ENCODE results near the gene SDE2. TPM values are rescaled to one million over a fixed set of nuclear protein-coding genes. Genes with fewer than 3 reads are reported as not detected.
"Not testable (repeated sequence)": the region's sequence is repeated elsewhere in the genome, so short reads cannot be mapped to it uniquely, and the experiment has no call there.

The SDE2 gene
- total RNA-seq, 1 donor from 2014 or later = 8.0 TPM

DNA sequence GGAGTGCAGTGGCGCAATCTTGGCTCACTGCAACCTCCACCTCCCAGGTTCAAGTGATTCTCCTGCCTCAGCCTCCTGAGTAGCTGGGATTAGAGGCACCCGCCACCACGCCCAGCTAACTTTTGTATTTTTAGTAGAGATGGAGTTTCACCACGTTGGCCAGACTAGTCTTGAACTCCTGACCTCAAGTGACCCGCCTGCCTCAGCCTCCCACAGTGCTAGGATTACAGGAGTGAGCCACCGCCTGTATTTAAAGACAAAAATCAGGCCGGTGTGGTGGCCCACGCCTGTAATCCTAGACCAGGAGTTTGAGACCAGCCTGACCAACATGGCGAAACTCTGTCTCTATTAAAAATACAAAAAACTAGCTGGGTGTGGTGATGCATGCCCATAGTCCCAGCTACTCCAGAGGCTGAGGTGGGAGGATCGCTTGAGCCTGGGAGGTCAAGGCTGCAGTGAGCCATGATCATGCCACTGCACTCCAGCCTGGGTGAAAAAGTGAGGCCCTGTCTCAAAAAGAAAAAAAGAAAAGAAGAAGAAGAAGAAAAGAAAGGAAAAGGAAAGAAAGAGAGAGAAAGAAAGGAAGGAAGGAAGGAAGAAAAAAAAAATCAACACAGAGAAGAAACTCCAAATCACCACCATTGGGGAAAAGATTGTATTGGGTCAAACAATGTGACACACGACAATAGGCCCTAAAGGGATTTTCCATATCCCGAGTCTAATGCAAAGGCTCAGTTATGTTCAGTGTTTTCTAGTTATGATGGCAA is 8.2 kb upstream of the SDE2 start:
- ATAC-seq; DNase-seq (ENCODE audit: low spot score): not testable (repeated sequence)

DNA sequence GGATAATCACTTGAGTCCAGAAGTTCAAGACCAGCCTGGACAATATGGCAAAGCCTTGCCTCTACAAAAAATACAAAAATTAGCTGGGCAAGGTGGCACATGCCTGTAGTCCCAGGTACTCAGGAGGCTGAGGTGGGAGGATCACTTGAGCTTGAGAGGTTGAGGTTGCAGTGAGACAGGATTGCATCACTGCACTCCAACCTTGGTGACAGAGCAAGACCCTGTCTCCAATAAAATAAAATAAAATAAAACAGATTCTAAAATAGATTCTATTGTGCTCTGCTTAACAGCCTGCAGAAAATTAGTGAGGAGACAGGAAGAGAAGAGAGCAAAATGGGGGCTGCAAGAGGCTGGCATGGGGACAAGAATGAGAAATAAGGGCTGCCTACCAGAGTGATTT is 7.5 kb upstream of the SDE2 start:
- ATAC-seq (no peak), DNase-seq (ENCODE audit: low spot score) (no peak)

DNA sequence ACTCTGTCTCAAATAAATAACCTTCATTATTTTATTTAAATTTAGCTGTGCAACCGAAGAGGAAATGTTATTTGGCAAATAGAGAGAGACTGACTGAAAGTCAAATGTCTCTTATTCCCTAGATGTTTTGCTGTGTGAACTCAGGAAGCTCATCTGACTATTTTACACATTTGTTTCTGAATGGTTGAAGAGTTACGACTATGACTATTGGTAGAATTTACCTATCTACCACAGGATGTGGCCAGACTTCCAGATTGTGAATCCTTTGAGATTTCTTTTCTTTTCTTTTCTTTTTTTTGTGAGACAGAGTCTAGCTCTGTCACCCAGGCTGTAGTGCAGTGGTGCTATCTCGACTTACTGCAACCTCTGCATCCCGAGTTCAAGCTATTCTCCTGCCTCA is 5.3 kb upstream of the SDE2 start:
- DNase-seq (ENCODE audit: low spot score) = no peak
- ATAC-seq = no peak

DNA sequence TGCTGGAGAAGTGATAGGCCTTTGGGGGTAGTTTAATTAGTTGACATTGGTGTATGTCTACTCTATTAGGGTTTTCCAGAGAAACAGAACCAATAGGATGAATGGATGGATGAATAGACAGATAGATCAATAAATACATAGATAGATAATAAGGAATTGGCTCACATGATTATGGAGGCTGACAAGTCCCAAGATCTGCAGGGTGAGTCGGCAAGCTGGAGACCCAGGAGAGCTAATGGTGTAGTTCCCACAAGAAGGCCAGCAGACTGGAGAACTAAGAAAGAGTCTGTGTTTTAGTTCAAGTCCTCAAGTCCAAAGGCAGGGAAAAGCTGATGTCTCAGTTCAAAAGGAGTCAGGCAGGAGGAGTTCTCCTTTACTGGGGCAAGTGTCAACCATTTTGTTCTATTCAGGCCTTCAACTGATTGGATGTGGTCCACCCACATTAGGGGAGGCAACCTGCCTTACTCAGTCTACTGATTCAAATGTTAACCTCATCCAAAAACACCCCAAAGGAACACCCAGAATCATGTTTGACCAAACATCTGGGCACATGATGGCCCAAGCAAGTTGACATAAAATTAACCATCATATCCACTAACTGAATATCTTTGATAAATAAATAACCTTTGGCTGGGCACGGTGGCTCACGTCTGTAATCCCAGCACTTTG is 4.5 kb upstream of the SDE2 start:
- ATAC-seq (no peak), DNase-seq (ENCODE audit: low spot score) (no peak)

DNA sequence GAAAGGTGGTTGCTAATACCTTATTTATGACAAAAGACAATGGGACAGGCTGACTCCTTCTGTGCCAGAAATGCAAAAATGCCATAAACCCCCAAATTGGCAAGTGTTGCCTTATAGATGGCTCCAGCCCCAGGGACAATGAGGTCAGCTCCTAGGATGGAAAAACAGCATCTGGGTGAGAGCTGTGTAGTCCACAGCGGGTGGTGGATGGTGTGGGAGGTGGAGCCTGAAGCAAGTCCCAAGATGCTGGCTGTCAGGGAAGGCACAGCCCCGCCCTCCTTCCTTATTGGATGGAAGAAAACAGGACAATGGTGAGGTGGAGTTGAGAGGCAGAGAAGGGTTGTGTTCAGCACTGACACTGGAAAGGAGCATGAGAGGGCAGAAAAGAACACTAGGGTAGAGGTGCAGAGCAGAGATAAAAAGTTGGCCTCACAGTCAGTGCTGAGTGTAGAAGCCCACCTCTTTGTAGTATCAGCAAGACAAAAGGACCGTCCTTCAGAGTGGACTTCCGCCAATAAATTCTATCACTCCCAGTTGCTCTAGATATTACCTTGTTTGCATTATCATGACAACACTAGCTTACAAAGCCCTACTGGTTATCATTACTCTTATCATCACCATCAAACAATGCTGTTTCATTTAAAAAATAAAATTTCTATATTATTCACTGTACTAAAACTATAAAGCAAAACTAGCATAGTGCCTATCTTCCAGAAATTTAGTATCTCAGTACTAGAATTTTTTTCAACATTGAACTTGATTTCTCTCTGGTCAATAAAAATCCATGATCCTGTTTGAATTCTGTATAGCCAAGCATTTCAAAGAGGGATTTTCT is 3.7 kb upstream of the SDE2 start:
- no peak for DNase-seq (ENCODE audit: low spot score)
- ATAC-seq = no peak

DNA sequence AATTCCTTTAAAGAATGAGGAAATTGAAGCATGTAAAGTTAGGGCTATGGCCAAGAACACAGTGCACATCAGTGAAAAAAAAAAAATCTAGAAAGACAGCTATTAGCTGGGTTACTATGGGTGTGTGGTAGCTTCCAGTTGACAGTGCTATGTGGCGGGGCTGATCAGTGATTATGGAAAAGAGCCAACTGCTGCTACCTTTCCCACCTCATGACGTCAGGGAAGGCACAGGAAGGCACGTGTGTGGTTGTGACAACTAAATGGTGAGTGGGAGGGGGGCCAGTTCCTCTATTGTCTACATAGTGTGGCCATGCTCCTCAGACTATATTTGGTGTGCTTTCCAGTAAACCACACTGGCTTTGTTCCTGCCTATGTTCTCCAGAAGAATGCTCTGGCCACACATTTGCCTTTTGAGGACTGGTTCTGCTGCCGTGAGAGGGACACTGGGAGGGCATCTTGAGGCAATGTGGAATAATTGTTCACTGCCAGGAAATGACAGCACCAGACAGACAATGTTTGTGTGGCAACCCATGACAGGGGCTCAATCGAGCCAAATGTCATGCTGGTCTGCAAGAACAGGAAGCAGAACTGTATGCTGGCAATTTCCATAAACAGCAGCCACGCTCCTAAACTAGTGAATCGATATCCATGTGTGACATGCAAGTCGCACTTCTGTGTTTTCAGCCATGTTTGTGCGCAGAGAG is 3.0 kb upstream of the SDE2 start:
- DNase-seq (ENCODE audit: low spot score) = peak; percentile 57
- ATAC-seq = no peak

DNA sequence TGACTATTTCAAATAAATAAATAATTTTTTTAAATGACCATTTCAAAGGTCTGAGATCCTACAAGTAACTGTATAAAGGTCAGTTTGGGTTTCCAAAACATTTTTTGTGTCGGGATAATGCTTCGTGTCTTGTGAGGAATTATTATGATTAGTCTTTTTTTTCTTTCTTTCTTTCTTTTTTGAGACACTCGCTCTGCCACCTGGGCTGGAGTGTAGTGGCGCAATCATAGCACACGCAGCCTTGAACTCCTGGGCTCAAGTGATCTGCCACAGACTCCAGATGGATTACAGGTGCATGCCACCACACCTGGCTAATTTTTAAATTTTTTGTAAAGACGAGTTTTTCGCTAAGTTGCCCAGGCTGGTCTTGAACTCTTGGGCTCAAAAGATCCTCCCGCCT is 1.9 kb upstream of the SDE2 start:
- ATAC-seq (no peak), DNase-seq (ENCODE audit: low spot score) (no peak)

DNA sequence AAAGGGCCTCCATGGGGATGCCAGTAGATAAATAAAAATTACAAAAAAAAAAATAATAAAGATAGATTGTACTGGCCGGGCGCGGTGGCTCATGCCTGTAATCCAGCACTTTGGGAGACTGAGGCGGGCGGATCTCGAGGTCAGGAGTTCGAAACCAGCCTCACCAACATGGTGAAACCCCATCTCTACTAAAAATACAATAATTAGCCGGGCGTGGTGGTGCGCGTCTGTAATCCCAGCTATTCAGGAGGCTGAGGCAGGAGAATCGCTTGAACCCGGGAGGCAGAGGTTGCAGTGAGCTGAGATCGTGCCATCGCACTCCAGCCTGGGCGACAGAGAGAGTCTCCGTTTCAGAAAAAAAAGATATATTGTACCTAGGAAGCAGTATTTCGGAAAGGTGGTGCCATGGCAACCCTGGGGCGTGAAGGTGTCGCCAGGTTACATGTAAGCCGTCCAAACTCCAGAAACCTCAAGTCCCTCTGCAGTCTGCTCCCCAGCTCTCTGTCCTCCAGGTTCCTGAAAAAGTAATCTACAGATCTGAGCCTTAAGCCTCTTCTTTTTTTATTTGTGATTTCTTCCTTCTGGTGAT is 1.4 kb upstream of the SDE2 start:
- DNase-seq (ENCODE audit: low spot score); ATAC-seq: not testable (repeated sequence)

DNA sequence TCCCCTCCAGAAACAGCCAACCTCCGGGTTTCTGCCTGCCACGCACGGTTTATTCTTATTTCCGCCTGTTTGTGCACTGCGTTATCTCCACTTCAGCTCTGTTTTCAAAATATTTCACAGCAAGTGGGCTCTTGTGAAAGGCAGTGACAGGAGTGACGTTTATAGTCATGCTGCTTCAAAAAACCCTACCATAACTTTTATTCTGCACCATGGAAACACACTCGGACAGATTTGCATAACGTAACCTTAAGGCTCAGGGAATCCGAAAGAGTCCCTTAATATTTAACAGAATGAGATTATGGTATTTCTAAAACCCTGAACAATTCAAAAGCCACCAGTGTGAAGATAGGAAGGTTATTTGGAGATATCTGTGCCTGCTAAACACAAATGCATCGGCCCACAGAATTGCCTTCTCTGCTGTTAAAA is 782 bp upstream of the SDE2 start:
- ATAC-seq = no peak
- no peak for DNase-seq (ENCODE audit: low spot score)

DNA sequence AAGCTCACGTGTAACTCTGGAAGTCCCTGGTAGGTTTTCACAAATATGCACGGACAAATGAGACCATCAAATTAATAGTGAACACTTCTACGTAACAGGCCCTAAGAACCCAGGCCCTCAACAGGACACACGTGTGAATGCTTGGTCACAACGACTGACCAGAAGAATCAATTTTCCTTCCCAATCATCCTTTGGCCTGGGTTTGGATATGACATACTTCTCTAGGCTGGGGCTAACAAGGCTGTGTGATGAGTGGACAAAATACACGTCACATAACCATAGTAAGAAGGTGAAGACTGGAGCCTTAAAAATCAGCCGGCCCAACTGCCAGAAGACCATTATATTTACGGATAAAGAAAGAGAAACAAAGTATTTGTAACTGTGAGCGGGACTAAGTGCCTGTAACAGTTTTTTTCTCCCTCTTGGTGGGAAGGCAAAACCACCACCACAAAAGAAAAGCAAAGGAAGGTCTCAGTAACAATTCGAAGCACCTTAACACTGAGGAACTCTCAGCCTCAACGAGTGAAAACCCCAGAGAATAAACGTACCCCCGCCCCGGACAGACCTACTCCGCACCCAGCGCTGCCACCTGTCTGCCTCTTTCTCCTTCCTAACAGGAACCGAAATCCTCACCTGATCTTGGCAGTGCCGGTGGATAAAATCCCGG is 450 bp downstream of the SDE2 start:
- no peak for DNase-seq (ENCODE audit: low spot score)

DNA sequence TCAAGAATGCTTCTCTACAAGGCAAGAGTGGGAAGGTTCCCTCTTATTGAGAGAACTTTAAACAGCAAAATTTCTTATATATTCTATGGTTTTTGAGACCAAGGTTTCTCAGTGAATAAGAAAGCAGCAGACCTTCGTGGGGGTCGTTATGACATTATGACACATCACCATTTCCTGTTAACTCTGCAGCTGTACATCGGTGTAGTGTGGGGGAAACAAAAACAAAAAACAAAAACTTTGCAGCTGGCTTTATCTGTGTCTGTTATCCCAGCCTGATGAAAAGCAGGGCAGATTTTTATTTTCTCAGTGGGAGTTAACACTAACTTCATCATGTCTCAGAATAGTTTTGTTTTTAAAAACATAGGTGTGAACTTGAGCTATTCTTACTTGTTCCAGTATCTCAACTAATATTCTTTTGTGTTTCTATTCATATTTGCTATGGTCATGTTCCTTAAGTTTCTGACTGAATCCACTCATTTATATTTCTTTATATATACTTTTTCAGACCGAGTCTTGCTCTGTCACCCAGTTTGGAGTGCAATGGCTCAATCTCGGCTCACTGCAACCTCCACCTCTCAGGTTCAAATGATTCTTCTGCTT is 2.1 kb downstream of the SDE2 start:
- no peak for ATAC-seq

More for the DNA sequence above, 450 bp downstream of the SDE2 start:
- peak; percentile 35 for ATAC-seq

DNA sequence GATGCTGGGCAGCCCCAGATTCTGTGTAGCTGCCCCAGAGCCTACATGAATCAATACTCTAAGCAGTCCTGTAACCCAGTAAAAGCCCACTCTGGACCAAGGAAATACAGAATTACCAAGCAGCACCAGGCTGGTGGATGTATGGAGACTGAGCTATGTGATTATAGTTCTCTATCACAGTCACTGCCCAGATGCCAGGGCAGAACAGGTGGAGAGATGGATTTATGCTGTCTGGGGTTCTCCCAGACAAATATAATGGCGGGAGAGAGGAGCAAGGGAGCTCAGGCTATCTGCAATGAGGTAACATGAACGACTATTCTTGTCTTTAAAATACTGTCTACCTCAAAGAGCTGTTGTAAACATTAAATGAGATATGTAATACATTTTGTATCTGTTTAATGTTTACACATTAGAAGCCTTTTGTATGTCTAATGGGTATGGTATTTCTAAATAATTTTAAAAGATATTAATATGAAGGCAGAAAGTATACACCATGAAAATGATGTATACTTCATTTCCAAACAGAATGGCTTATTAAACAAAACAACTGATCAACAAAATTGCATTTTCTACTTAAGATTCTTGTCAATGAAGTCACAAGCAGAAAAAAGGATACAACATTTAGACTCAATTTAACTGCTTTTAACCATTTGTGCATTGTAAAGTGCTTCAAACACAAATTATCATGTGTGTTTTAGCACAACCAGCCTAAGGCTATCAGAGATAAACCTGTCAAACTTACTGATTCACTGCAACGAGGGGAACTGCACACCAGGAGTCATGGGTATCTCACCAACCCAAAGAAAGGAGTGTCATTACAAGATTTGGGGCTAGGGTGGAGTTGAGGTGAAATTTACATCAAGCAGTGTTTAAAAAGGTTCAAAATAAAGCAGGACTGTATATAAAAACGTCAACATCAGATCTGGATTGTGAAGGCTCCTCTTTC is 3.0 kb downstream of the SDE2 start:
- no peak for DNase-seq (ENCODE audit: low spot score)
- ATAC-seq = no peak

More for the DNA sequence above, 2.1 kb downstream of the SDE2 start:
- DNase-seq (ENCODE audit: low spot score) = no peak

DNA sequence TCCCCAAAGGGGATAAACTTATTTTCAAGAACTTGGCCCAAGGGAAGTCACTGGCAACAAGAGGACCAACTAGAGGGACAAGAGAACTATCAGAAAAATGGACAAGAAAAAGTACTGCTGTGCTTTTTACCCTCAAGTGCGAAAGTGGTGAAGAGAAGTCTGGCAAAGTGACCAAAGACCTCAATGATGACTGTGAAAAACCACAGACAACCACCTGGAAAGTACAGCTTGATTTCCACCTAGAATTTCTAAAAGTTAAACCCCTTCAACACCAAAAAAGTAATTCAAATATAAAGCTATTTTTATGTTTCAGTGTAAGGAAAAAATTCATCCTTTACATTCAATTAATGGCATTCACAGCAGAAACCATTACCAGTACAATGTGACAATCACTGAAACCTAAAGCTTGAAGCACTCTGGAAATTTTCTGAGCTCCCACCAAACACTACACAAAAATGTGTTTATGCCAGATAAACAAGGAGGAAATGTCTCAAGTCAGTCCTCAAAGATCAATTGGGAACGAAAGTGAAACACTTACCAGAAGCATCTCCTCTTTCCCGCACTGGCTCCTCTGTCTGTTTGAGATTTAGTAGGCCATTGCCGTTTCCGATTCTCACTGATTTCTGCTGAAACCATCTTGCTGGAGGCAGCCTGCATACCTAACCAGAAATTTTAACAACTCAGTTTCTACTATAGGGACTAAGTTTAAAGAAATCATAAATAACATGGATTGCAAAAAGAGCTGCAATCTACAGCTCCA is 8.3 kb downstream of the SDE2 start:
- ATAC-seq (no peak), DNase-seq (ENCODE audit: low spot score) (no peak)

DNA sequence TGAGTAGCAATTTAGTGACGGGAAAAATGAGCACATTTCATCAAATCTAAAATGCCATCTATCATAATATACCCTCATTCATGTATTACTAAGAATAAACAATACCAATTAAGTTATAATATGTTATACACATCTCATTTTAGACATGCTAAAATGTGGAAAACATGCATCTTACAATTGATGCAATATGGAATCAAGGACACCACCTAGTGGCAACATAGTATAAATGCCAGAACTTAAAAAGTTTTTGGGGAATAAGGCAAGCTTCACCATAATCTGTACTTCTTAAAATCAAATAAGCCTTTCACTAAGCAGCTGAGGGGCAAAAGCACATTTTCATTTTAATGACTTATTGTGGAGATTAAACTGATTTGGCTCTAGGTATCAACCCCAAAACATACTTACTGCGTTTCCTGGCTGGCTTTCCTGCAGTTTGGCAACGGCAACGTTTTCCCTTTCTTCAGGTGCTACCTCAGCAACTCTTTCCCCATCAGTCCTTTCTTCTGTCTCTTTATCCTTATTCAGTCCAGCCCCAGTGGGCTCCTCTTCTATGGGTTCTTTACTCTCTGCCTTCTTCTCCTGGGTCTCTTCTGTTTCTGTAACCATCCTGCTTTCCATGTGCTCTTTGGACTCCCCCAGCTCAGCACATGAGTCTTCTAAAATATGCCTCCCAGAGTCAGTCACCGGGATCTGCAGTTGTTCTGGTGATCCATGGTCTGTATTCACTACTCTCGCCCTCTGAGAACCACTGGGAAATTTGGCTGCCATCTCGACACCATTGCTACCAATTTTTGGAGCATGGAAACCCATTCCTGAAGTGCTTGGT is 11.4 kb downstream of the SDE2 start:
- peak; percentile 85 for ATAC-seq
- DNase-seq (ENCODE audit: low spot score) = no peak

DNA sequence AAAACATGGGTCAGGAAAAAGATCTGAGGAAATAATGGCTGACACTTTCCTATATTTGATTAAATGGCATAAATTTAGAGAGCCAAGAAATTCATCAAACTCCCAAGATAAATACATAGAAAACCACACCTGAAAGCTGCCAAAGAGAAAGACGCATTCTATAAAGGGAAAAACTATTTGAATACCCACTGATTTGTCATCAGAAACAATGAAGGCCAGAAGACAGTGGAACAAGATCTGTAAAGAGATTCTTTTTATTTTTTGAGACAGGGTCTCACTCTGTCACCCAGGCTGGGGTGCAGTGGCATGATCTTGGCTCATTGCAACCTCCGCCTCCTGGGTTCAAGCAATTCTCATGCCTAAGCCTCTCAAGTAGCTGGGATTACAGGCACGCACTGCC is 17.4 kb downstream of the SDE2 start:
- ATAC-seq (no peak), DNase-seq (ENCODE audit: low spot score) (no peak)

DNA sequence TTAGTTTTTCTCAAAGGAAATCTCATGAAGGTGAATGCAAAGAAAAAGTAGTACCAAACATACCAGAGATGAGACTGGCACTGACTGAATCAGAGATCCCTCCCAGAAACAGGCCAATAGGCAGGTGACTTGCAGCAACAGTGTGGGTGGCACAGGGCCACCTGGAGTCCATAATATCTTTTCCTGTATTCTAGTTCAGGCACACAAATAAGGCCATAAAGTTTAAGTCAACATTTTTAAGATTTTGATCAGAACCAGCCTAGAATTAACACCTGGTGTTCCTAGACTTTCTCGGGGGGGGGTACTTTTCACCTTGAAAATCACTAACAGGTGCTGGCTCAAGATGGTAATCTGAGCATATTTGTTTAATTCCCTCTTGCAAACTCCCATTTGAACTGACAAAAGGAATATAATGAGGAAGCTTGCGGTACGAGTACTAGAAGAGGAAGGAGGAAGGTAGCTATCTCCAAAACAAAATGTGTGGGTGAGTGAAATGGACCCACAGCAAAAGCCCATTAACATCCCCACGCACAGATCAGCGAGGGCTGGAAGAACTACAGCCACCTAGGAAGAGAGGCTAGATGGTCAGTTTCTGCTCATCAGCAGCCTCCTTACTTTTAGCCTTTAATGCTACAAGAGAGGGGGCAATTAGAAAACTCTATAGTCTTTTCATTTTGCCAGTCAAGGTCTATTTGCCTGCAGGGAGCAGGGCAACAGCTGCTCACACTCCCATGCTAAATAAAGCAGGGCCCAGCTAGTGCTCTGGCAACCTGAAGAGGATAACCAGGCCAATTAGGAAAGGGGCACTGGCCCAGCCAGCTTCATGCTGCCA is 18.9 kb downstream of the SDE2 start:
- ATAC-seq = no peak
- no peak for DNase-seq (ENCODE audit: low spot score)
